Spinal cord (tissue), 10 donors: ENCODE measurements around the gene F2R. TPM values are rescaled to one million over a fixed set of nuclear protein-coding genes. Genes with fewer than 3 reads are reported as not detected.
"Not testable (repeated sequence)": the region's sequence is repeated elsewhere in the genome, so short reads cannot be mapped to it uniquely, and the experiment has no call there.

Source experiments
- DNase-seq, 6 donors: peaks; one replicate each; pipeline versions ENCODE4 v3.0.0 to v3.0.0-alpha.2; 2013 to 2015; ENCODE audit warnings: low spot score in 6 of 6, low read depth in 4 of 6
- H3K27ac ChIP-seq: one replicate; pipeline ENCODE4 v1.5.1; 2013; ENCODE audit warnings: low read depth, low read length, control low read depth
- H3K27me3 ChIP-seq: one replicate; pipeline ENCODE4 v1.6.1; 2013; ENCODE audit warnings: low read length; ENCODE audit not compliant: control insufficient read depth, insufficient read depth
- H3K36me3 ChIP-seq: one replicate; pipeline ENCODE4 v1.6.1; 2013; ENCODE audit warnings: low read length; ENCODE audit not compliant: control insufficient read depth, insufficient read depth
- H3K4me1 ChIP-seq: one replicate; pipeline ENCODE4 v1.6.1; 2013; ENCODE audit warnings: low read length; ENCODE audit not compliant: control insufficient read depth, insufficient read depth
- H3K4me3 ChIP-seq: one replicate; pipeline ENCODE4 v1.5.1; 2013; ENCODE audit warnings: low read depth, low read length, control low read depth
- H3K9me3 ChIP-seq: one replicate; pipeline ENCODE4 v1.6.1; 2013; ENCODE audit warnings: low read length; ENCODE audit not compliant: control insufficient read depth, insufficient read depth
- WGBS: methylation state at CpG from one replicate; pipeline ENCODE4 v1.1.5; 2013; ENCODE audit warnings: missing lambda C conversion rate; ENCODE audit not compliant: insufficient coverage; 5-methylcytosine and 5-hydroxymethylcytosine counted together
- polyA plus RNA-seq, 2 donors: library from polyadenylated mRNA; unstranded; fragments of 120-200 nt; gene quantifications; one replicate each; pipeline ENCODE4 v1.2.1, GENCODE V29; 2013; ENCODE audit not compliant: insufficient read length in 2 of 2
- total RNA-seq, 2 donors: library from RNA; depleted of rRNA in 1 of 2; stranded (reverse); fragments of 120-200 nt in 1 of 2; fragments of >200 nt in 1 of 2; gene quantifications; one replicate each; pipeline versions ENCODE4 v1.2.3 to v1.2.4, GENCODE V29; 2013 to 2014
- donor health status: healthy.

Gene F2R
- total and polyA plus RNA-seq, 4 donors, result 18.7 to 43.5 (median 25.4) TPM

GRCh38 chr5:76763136-76763535 is 47.2 kb downstream of the F2R start:
- Histone ChIP-seq H3K9me3 (peaks cover 1% of the 10 kb centered on the region), H3K27ac (no peak overlapping the region), H3K4me1 (no peaks in the 10 kb centered on the region), H3K36me3 (no peaks in the 10 kb centered on the region), H3K4me3 (no peak overlapping the region), H3K27me3 (no peaks in the 10 kb centered on the region)
- no peak for DNase-seq

GRCh38 chr5:76764374-76764773 is 48.4 kb downstream of the F2R start:
- peaks cover 1% of the 10 kb centered on the region for H3K9me3 ChIP-seq
- no peak for DNase-seq
- H3K27ac ChIP-seq, result no peak overlapping the region
- H3K36me3 ChIP-seq, result no peaks in the 10 kb centered on the region
- no peak overlapping the region for H3K4me3 ChIP-seq
- H3K27me3 ChIP-seq, result no peaks in the 10 kb centered on the region
- no CpG with 5 or more reads among the region's 3 CpGs for WGBS
- H3K4me1 ChIP-seq, result no peaks in the 10 kb centered on the region

- no peak for DNase-seq
- Histone ChIP-seq H3K27me3 (no peaks in the 10 kb centered on the region), H3K27ac (no peak overlapping the region), H3K36me3 (no peaks in the 10 kb centered on the region), H3K4me3 (no peak overlapping the region), H3K4me1 (no peaks in the 10 kb centered on the region), H3K9me3 (peaks cover 1% of the 10 kb centered on the region)
- 49% methylated on average over 2 of the region's 3 CpGs for WGBS
These were observed 49.3 kb downstream of the F2R start for GRCh38 chr5:76765249-76765648.

- peaks cover 1% of the 10 kb centered on the region for H3K9me3 ChIP-seq
- no peaks in the 10 kb centered on the region for H3K36me3 ChIP-seq
- no peaks in the 10 kb centered on the region for H3K4me1 ChIP-seq
- no peak for DNase-seq
- H3K27ac ChIP-seq, result no peak overlapping the region
- H3K4me3 ChIP-seq, result no peak overlapping the region
- 100% methylated on average over 1 of the region's 2 CpGs for WGBS
- no peaks in the 10 kb centered on the region for H3K27me3 ChIP-seq
These were observed 50.8 kb downstream of the F2R start for GRCh38 chr5:76766746-76767145.

- not testable (repeated sequence) for H3K9me3 ChIP-seq, H3K4me1 ChIP-seq, DNase-seq, H3K27me3 ChIP-seq, H3K27ac ChIP-seq, H3K4me3 ChIP-seq, H3K36me3 ChIP-seq
- WGBS, result 94% methylated on average over 13 of the region's 14 CpGs
These were observed 55.1 kb downstream of the F2R start for GRCh38 chr5:76771041-76771440.

- no peak for DNase-seq
- H3K9me3 ChIP-seq, result no peaks in the 10 kb centered on the region
- H3K27me3 ChIP-seq, result no peaks in the 10 kb centered on the region
- H3K4me3 ChIP-seq, result no peak overlapping the region
- H3K36me3 ChIP-seq, result no peaks in the 10 kb centered on the region
- H3K4me1 ChIP-seq, result no peaks in the 10 kb centered on the region
- 100% methylated on average over 1 of the region's 3 CpGs for WGBS
- H3K27ac ChIP-seq, result no peak overlapping the region
These were observed 55.9 kb downstream of the F2R start for GRCh38 chr5:76771705-76772405.

GRCh38 chr5:76775921-76776320 is 60.0 kb downstream of the F2R start:
- WGBS, result 90% methylated on average over 2 of the region's 5 CpGs
- no peaks in the 10 kb centered on the region for H3K36me3 ChIP-seq
- DNase-seq, result no peak
- H3K9me3 ChIP-seq, result no peaks in the 10 kb centered on the region
- no peaks in the 10 kb centered on the region for H3K27me3 ChIP-seq
- H3K27ac ChIP-seq, result no peak overlapping the region
- no peak overlapping the region for H3K4me3 ChIP-seq
- H3K4me1 ChIP-seq, result no peaks in the 10 kb centered on the region

GRCh38 chr5:76776391-76776790 is 60.5 kb downstream of the F2R start:
- peak in 1 of 6 donors; percentile 57 for DNase-seq
- Histone ChIP-seq H3K36me3 (no peaks in the 10 kb centered on the region), H3K27ac (no peak overlapping the region), H3K4me3 (no peak overlapping the region), H3K9me3 (no peaks in the 10 kb centered on the region), H3K4me1 (no peaks in the 10 kb centered on the region), H3K27me3 (no peaks in the 10 kb centered on the region)
- no CpG with 5 or more reads among the region's 2 CpGs for WGBS

GRCh38 chr5:76780616-76781015 is 64.7 kb downstream of the F2R start:
- H3K9me3 ChIP-seq, H3K4me3 ChIP-seq, H3K4me1 ChIP-seq, DNase-seq, H3K27me3 ChIP-seq, H3K27ac ChIP-seq, H3K36me3 ChIP-seq: not testable (repeated sequence)
- WGBS, result 100% methylated on average over 3 of the region's 4 CpGs

GRCh38 chr5:76781775-76782174 is 65.8 kb downstream of the F2R start:
- H3K27me3 ChIP-seq, result no peaks in the 10 kb centered on the region
- no peaks in the 10 kb centered on the region for H3K4me1 ChIP-seq
- no peaks in the 10 kb centered on the region for H3K36me3 ChIP-seq
- H3K27ac ChIP-seq, result no peak overlapping the region
- H3K4me3 ChIP-seq, result no peak overlapping the region
- H3K9me3 ChIP-seq, result no peaks in the 10 kb centered on the region
- 92% methylated on average over 2 of the region's 10 CpGs for WGBS
- DNase-seq, result no peak
